Activated naive CD8-positive, alpha-beta T cell treated with anti-CD3 and anti-CD28 coated beads, Interleukin-2, amount 10 ng/mL, durations not matched to agents 7 days and 5 days (primary cell): ENCODE results near the gene RNF224. TPM values are rescaled to one million over a fixed set of nuclear protein-coding genes. Genes with fewer than 3 reads are reported as not detected.

Source experiments
- ATAC-seq: fragments of 150-1000 bp; cut with Tn5 transposase; one replicate; pipeline ENCODE4 v1.10.0; 2021; ENCODE audit warnings: low read depth, moderate library complexity
- POLR2A ChIA-PET: fragments of 350-600 bp; sonication (Branson Sonifier 250); formaldehyde crosslinking; loops from one replicate; lab custom pipeline; 2021; ENCODE audit warnings: antibody characterized with exemption; lab: Charles Lee
- DNase-seq: peaks from one replicate; pipeline ENCODE4 v3.0.0; 2021
- H3K27ac Mint-ChIP-seq: one replicate; pipeline ENCODE4 v1.8.0; 2022; ENCODE audit warnings: mild to moderate bottlenecking, mixed read lengths
- H3K27me3 Mint-ChIP-seq: one replicate; pipeline ENCODE4 v1.8.0; 2022; ENCODE audit warnings: mild to moderate bottlenecking, moderate library complexity, mixed read lengths
- H3K36me3 Mint-ChIP-seq: one replicate; pipeline ENCODE4 v1.8.0; 2021; ENCODE audit warnings: mild to moderate bottlenecking, mixed read lengths
- H3K4me1 Mint-ChIP-seq: one replicate; pipeline ENCODE4 v1.8.0; 2021; ENCODE audit warnings: mixed read lengths
- H3K4me3 Mint-ChIP-seq: one replicate; pipeline ENCODE4 v1.8.0; 2022; ENCODE audit warnings: mild to moderate bottlenecking, moderate library complexity, mixed read lengths
- H3K9me3 Mint-ChIP-seq: one replicate; pipeline ENCODE4 v1.8.0; 2021; ENCODE audit warnings: mixed read lengths
- total RNA-seq, 2 experiments: library from RNA; stranded (reverse); gene quantifications; one replicate each; pipeline ENCODE4 v1.2.3, GENCODE V29; 2021

RNF224 gene
- total RNA-seq, 2 experiments from 2014 or later = not detected

DNA sequence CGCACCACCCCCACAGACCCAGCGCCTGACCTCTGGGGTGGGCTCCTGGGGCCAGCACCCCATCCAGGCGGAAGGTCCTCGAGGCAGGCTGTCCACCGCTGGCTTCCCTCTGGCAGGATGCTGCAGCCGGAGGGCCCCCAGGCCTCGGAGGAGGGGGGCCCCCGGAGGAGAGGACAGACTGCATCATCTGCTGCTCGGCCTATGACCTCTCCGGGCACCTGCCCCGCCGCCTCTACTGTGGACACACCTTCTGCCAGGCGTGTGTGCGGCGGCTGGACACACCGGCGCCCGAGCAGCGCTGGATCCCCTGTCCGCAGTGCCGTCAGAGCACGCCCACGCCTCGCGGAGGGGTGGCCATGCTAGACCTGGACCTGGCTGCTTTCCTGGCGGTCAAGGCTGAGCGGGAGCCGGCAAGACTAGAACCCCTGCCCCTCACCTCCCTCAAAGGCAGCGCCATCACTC lies 1.2 kb downstream of the RNF224 start:
- H3K9me3 Mint-ChIP-seq = no peaks in the 10 kb centered on the region
- H3K4me3 Mint-ChIP-seq = no peak overlapping the region
- DNase-seq (no peak), ATAC-seq (no peak)
- H3K27me3 Mint-ChIP-seq = peaks cover 2% of the 10 kb centered on the region
- H3K4me1 Mint-ChIP-seq = peaks cover 5% of the 10 kb centered on the region
- no peaks in the 10 kb centered on the region for H3K36me3 Mint-ChIP-seq
- POLR2A ChIA-PET = interaction anchor here (1.5 kb wide), 1 partner anchor 99 kb away, joined by 7 read pairs; no protein-coding TSS in a partner anchor
- no peak overlapping the region for H3K27ac Mint-ChIP-seq

DNA sequence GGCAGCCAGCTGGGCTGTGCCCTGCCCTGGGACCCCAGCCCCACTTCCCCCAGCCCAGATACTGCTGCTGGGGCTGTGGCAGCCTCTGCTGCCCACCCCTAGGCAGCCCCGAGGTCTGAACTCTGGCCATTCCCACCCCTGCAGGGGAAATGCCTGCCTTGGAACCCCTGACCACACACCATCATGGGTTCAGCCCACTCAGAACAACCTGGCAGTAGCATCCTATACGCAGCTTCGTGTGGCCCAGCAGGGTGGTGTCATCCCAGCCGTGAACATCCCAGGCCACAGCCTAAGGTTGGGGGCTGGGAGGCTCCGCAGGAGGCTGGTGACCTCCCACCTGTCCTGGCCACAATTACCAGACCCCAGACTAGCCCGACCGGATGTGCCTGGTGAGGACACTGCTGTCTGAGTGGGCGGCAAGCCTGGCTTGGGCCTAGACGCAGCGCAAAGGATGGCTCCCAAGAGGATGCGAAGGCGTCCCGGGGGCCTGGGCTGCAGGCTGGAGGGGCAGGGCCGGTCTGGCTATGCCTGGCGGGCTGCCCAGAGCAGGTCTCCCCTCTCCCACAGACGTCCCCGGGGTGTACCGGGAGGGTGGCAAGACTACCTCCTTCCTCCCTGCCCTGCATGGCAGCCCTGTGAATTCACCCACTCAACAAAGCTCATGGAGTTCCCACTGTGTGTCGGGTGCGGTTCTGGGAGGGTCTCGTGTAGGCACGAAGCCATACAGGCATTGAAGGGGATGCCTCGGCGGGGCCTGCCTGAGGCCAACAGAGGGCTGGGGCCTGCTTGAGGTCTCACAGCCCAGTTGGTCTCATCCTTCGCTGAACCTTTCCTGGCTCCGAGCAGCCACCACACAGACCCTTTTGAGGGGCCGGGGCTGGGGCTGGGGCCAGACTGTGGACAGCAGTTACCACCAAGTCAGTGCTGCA lies 1.9 kb downstream of the RNF224 start:
- H3K9me3 Mint-ChIP-seq = no peaks in the 10 kb centered on the region
- no peak overlapping the region for H3K27ac Mint-ChIP-seq
- peaks cover 4% of the 10 kb centered on the region for H3K4me1 Mint-ChIP-seq
- H3K4me3 Mint-ChIP-seq = no peak overlapping the region
- peaks cover 2% of the 10 kb centered on the region for H3K27me3 Mint-ChIP-seq
- DNase-seq (no peak), ATAC-seq (no peak)
- H3K36me3 Mint-ChIP-seq = no peaks in the 10 kb centered on the region
- POLR2A ChIA-PET = no interaction called here

DNA sequence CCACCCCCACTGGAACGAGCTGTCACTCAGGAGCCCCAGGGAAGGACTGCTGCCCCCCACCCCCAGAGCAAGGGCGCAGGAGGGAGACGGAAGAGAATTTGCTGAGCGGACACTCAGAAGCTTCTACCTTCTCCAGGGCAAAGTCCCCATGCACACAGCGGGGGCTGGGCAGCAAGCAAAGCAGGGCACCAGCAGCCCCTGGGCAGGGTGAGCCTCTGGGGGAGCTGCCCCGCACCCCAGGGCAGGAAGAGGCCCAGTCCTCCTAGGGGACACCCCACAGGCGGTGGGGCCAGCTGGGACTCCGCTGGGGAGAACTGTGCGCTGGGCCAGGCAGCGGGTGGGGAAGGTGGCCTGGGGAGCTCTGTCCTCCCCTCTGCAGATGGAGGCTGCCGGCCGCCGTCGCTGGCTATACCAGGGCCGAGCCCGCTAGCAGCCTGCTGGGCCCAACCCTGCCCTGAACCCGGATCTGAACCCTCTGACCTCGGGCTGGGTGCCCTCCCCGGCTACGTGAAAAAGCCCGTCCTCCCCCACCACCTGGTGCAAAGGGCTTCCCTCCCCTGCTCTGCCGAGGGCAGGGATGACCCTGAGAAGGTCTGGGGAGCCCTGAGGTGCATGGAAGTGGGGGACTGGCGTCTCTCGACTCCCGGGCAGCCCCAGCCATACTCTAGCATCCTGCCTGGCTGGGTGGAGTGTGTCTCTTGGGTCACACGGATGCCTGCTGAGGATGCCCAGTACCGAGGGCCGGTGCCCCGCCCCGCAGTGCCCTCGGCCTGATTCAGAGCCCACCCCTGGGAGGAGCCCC lies 2.8 kb downstream of the RNF224 start:
- no peak overlapping the region for H3K4me3 Mint-ChIP-seq
- ATAC-seq (no peak), DNase-seq (no peak)
- H3K36me3 Mint-ChIP-seq = no peaks in the 10 kb centered on the region
- peaks cover 4% of the 10 kb centered on the region for H3K4me1 Mint-ChIP-seq
- peaks cover 2% of the 10 kb centered on the region for H3K27me3 Mint-ChIP-seq
- POLR2A ChIA-PET = interaction anchor here (1.7 kb wide), 1 partner anchor 11 kb away, joined by 8 read pairs; the partner anchor contains the start of gene TUBB4B
- no peaks in the 10 kb centered on the region for H3K9me3 Mint-ChIP-seq
- H3K27ac Mint-ChIP-seq = no peak overlapping the region

DNA sequence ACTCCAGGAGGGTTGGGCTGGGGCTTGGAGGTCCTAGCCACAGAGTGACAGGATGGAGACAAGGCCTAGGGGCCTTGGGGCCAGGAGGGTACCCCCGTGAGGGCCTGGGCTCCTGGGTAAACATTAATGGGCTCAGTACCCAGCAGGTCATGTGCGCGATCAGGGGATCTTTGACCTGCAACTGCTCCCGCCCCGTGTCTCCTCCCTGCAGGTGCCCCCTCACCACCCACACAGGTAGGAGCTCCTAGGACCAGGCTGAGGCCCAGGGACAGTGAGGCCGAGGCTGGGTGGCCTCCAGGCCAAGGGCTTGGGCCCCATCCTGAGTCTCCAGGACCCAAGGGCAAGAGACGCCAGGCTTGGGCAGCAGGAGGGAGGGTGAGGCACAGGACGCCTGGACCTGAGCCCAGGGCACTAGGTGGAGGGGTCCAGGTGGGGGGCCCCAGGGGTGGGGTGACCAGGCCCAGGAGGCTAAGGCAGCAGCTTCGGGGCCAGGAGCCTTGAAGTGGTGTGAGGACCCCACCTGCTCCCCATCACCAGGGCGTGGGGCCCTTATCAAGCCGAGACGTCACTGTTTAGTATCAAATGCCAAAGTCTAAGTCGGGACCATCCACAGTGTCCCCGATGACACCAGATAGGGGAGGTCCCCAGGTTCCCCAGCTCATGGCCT lies 3.5 kb downstream of the RNF224 start, which contains the start of gene SLC34A3:
SLC34A3 (plus strand) TSS at position 197 of the 667 bp plus-strand sequence. CDS start 802 bp downstream, outside the sequence.
- DNase-seq (no peak), ATAC-seq (no peak)
- H3K27ac Mint-ChIP-seq = no peak within 1 kb of the TSS
- H3K9me3 Mint-ChIP-seq = no peaks in the 10 kb centered on the region
- peaks cover 4% of the 10 kb centered on the region for H3K4me1 Mint-ChIP-seq
- POLR2A ChIA-PET = interaction anchor here (1.7 kb wide), 1 partner anchor 10 kb away, joined by 8 read pairs; the partner anchor contains the start of gene TUBB4B
- H3K4me3 Mint-ChIP-seq = no peak within 1 kb of the TSS
- no peaks in the 10 kb centered on the region for H3K36me3 Mint-ChIP-seq
- peaks cover 2% of the 10 kb centered on the region for H3K27me3 Mint-ChIP-seq

DNA sequence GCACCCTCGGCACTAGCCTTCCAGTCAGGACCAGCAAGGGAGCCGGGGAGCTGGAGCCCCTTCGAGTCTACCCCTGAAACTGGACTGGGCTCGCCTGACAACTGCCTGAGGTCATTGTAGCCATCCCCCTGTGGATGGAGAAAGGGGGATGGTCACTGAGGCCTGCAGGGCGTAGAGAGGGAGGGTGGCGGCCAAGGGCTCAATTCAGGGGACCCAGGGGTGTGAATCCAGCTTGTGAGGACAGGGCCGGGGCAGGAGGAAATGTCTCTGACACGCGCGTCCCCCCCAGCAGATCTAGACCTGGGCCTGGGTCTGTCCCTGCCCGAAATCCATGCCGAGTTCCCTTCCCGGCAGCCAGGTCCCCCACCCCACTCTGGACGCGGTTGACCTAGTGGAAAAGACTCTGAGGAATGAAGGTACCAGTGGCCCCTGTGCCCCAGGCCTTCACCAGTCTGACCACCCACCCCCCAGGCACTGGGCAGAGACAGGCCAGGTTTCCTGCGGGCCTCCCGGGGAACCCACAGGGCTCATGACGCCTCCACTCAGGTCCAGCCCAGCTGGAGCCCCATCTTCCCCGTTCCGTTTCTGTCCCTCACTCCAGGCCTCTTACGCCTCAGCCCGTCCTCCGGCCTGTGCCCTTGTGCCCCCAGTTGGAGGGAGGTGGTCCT lies 4.2 kb downstream of the RNF224 start:
- no peaks in the 10 kb centered on the region for H3K36me3 Mint-ChIP-seq
- DNase-seq = no peak
- H3K4me1 Mint-ChIP-seq = peaks cover 4% of the 10 kb centered on the region
- POLR2A ChIA-PET = interaction anchor here (1.7 kb wide), 1 partner anchor 9 kb away, joined by 8 read pairs; the partner anchor contains the start of gene TUBB4B
- H3K27ac Mint-ChIP-seq = no peak overlapping the region
- no peaks in the 10 kb centered on the region for H3K9me3 Mint-ChIP-seq
- no peak for ATAC-seq
- H3K4me3 Mint-ChIP-seq = no peak overlapping the region
- H3K27me3 Mint-ChIP-seq = peaks cover 2% of the 10 kb centered on the region

- ATAC-seq = no peak
- Mint-ChIP-seq H3K4me3 (no peak overlapping the region), H3K4me1 (peaks cover 4% of the 10 kb centered on the region), H3K27me3 (peaks cover 2% of the 10 kb centered on the region), H3K27ac (no peak overlapping the region), H3K36me3 (no peaks in the 10 kb centered on the region), H3K9me3 (no peaks in the 10 kb centered on the region)
- DNase-seq = no peak
- POLR2A ChIA-PET = interaction anchor here (1.7 kb wide), 1 partner anchor 9 kb away, joined by 8 read pairs; the partner anchor contains the start of gene TUBB4B
Measured at GRCh38 chr9:137232101-137232500, 4.8 kb downstream of the RNF224 start.

- Mint-ChIP-seq H3K4me1 (peaks cover 2% of the 10 kb centered on the region), H3K9me3 (no peaks in the 10 kb centered on the region), H3K4me3 (no peak overlapping the region), H3K27me3 (peaks cover 2% of the 10 kb centered on the region), H3K36me3 (no peaks in the 10 kb centered on the region), H3K27ac (no peak overlapping the region)
- POLR2A ChIA-PET = interaction anchor here (1.1 kb wide), 1 partner anchor 10 kb away, joined by 3 read pairs; no protein-coding TSS in a partner anchor
- DNase-seq (no peak), ATAC-seq (no peak)
Measured at GRCh38 chr9:137232510-137232909, 5.2 kb downstream of the RNF224 start.

- DNase-seq (no peak), ATAC-seq (no peak)
- Mint-ChIP-seq H3K9me3 (no peaks in the 10 kb centered on the region), H3K4me3 (no peak overlapping the region), H3K36me3 (no peaks in the 10 kb centered on the region), H3K27ac (no peak overlapping the region), H3K4me1 (peaks cover 3% of the 10 kb centered on the region), H3K27me3 (no peaks in the 10 kb centered on the region)
- POLR2A ChIA-PET = interaction anchor here (1.1 kb wide), 1 partner anchor 9 kb away, joined by 3 read pairs; no protein-coding TSS in a partner anchor
Measured at GRCh38 chr9:137233143-137233980, 6.1 kb downstream of the RNF224 start.

DNA sequence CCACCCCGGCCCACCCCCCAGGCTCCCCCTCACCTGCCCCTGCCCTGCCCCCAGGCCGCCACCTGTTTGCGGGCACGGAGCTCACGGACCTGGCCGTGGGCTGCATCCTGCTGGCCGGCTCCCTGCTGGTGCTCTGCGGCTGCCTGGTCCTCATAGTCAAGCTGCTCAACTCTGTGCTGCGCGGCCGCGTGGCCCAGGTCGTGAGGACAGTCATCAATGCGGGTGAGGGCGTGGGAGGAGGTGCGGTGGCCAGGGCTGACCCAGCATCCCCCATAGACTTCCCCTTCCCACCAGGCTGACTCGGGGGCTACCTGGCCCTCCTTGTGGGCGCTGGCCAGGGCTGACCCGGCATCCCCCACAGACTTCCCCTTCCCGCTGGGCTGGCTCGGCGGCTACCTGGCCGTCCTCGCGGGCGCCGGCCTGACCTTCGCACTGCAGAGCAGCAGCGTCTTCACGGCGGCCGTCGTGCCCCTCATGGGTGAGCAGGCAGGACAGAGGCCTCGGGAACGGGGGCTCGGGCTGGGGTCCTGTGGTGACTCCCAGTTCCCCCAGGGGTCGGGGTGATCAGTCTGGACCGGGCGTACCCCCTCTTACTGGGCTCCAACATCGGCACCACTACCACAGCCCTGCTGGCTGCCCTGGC lies 6.9 kb downstream of the RNF224 start:
- H3K27me3 Mint-ChIP-seq = no peaks in the 10 kb centered on the region
- H3K4me3 Mint-ChIP-seq = no peak overlapping the region
- ATAC-seq (no peak), DNase-seq (no peak)
- POLR2A ChIA-PET = no interaction called here
- no peaks in the 10 kb centered on the region for H3K36me3 Mint-ChIP-seq
- no peaks in the 10 kb centered on the region for H3K9me3 Mint-ChIP-seq
- H3K27ac Mint-ChIP-seq = no peak overlapping the region
- peaks cover 5% of the 10 kb centered on the region for H3K4me1 Mint-ChIP-seq

- no peak for ATAC-seq
Measured at GRCh38 chr9:137234758-137235423, 7.6 kb downstream of the RNF224 start.

More at GRCh38 chr9:137234758-137235423, 7.6 kb downstream of the RNF224 start:
- Mint-ChIP-seq H3K36me3 (no peaks in the 10 kb centered on the region), H3K4me1 (peaks cover 8% of the 10 kb centered on the region), H3K9me3 (no peaks in the 10 kb centered on the region), H3K27me3 (no peaks in the 10 kb centered on the region), H3K4me3 (no peak overlapping the region), H3K27ac (no peak overlapping the region)
- POLR2A ChIA-PET = interaction anchor here (1.1 kb wide), 1 partner anchor 165 kb away, joined by 3 read pairs; no protein-coding TSS in a partner anchor
- no peak for DNase-seq
